HepG2 (cell line): ENCODE results near the gene CUL2. TPM values are rescaled to one million over a fixed set of nuclear protein-coding genes. Genes with fewer than 3 reads are reported as not detected.

ENCODE experiments used
- ADNP ChIP-seq: sonication (generic); formaldehyde crosslinking; IDR thresholded peaks from 2 replicates; pipeline ENCODE4 v1.4.0; 2020; ENCODE audit warnings: missing genetic modification reagents
- CEBPZ ChIP-seq: IDR thresholded peaks from 2 replicates; pipeline ENCODE4 v1.6.1; 2012; ENCODE audit warnings: low read length, improper control_type of control experiment
- GFI1 ChIP-seq: sonication (generic); formaldehyde crosslinking; IDR thresholded peaks from 2 replicates; pipeline ENCODE4 v1.5.0; 2020; ENCODE audit warnings: missing genetic modification reagents, mild to moderate bottlenecking, borderline replicate concordance
- HCFC1 ChIP-seq: fragments of 150-350 bp; IDR thresholded peaks from 2 replicates; pipeline ENCODE4 v1.6.1; 2014; ENCODE audit warnings: low read depth, low read length
- HOXD1 ChIP-seq: sonication (generic); formaldehyde crosslinking; IDR thresholded peaks from 2 replicates; pipeline ENCODE4 v1.5.0; 2020; ENCODE audit warnings: missing genetic modification reagents
- JUNB ChIP-seq: sonication (generic); formaldehyde crosslinking; IDR thresholded peaks from 2 replicates; pipeline ENCODE4 v1.8.0; 2022; ENCODE audit warnings: missing genetic modification reagents, mild to moderate bottlenecking, borderline replicate concordance
- KDM3A ChIP-seq: IDR thresholded peaks from 2 replicates; pipeline ENCODE4 v1.6.1; 2018; ENCODE audit warnings: low read depth, missing compliant biosample characterization
- MBNL3 ChIP-seq: fragments of 250-450 bp; sonication (Bioruptor Pico); conservative IDR thresholded peaks from 2 replicates; pipeline ENCODE4 v1.8.0; 2022; ENCODE audit warnings: mild to moderate bottlenecking, inconsistent platforms
- MEIS2 ChIP-seq: sonication (generic); formaldehyde crosslinking; IDR thresholded peaks from 2 replicates; pipeline ENCODE4 v1.9.0; 2021; ENCODE audit warnings: mild to moderate bottlenecking, missing genetic modification reagents
- MXI1 ChIP-seq: IDR thresholded peaks from 3 replicates; pipeline ENCODE4 v1.6.1; 2012; ENCODE audit warnings: low read depth, low read length, inconsistent platforms, borderline replicate concordance
- NBN ChIP-seq: fragments of 450-650 bp; conservative IDR thresholded peaks from 2 replicates; pipeline ENCODE4 v1.6.1; 2017
- PHF21A ChIP-seq: sonication (generic); formaldehyde crosslinking; IDR thresholded peaks from 2 replicates; pipeline ENCODE4 v1.5.0; 2020; ENCODE audit warnings: mild to moderate bottlenecking, missing genetic modification reagents
- PHF5A ChIP-seq: IDR thresholded peaks from one replicate; pipeline ENCODE4 v1.6.1; 2018; ENCODE audit warnings: low read depth, missing genetic modification reagents; ENCODE audit not compliant: unreplicated experiment
- SALL1 ChIP-seq: sonication (generic); formaldehyde crosslinking; IDR thresholded peaks from 2 replicates; pipeline ENCODE4 v1.8.0; 2022; ENCODE audit warnings: mild to moderate bottlenecking, missing genetic modification reagents
- SALL2 ChIP-seq: sonication (generic); formaldehyde crosslinking; IDR thresholded peaks from 2 replicates; pipeline ENCODE4 v1.8.1; 2023; ENCODE audit warnings: mild to moderate bottlenecking, missing genetic modification reagents, inconsistent platforms
- SMARCC2 ChIP-seq: fragments of 450-650 bp; IDR thresholded peaks from 2 replicates; pipeline ENCODE4 v1.6.1; 2017; ENCODE audit warnings: antibody characterized with exemption, mild to moderate bottlenecking
- TARDBP ChIP-seq: sonication (generic); formaldehyde crosslinking; IDR thresholded peaks from 2 replicates; pipeline ENCODE4 v1.8.0; 2022; ENCODE audit warnings: mild to moderate bottlenecking, missing genetic modification reagents
- ZNF205 ChIP-seq: IDR thresholded peaks from 2 replicates; pipeline ENCODE4 v1.6.1; 2018; ENCODE audit warnings: missing biosample characterization, missing genetic modification reagents
- ZNF446 ChIP-seq: sonication (generic); formaldehyde crosslinking; IDR thresholded peaks from 2 replicates; pipeline ENCODE4 v1.5.0; 2020; ENCODE audit warnings: mild to moderate bottlenecking, missing genetic modification reagents
- ZNF577 ChIP-seq: sonication (generic); formaldehyde crosslinking; IDR thresholded peaks from 2 replicates; pipeline ENCODE4 v1.4.0; 2020; ENCODE audit warnings: mild to moderate bottlenecking, low read depth, missing genetic modification reagents, borderline replicate concordance
- ZNF746 ChIP-seq: sonication (generic); formaldehyde crosslinking; IDR thresholded peaks from 2 replicates; pipeline ENCODE4 v1.8.0; 2022; ENCODE audit warnings: mild to moderate bottlenecking, missing genetic modification reagents
- polyA plus RNA-seq, 8 experiments: library from polyadenylated mRNA; depleted of rRNA in 3 of 8; stranded (reverse) in 7 of 8; unstranded in 1 of 8; fragments of >200 nt; fragmentation: Illumina TruSeq in 4 of 8; extraction: Trizol in 4 of 8; gene quantifications; 2 replicates each; pipeline versions ENCODE4 v1.2.1 to v1.2.3, GENCODE V29; 2011 to 2016; ENCODE audit warnings: low read depth in 4 of 8, missing spikeins in 1 of 8, mixed read lengths in 1 of 8; ENCODE audit not compliant: insufficient read depth in 1 of 8
- total RNA-seq, 5 experiments: library from RNA; depleted of rRNA; stranded (reverse); fragments of >200 nt; fragmentation: Illumina TruSeq; extraction: Trizol; gene quantifications; 2 replicates each; pipeline ENCODE4 v1.2.3, GENCODE V29; 2016; ENCODE audit warnings: low read depth in 1 of 5
- TF ChIP-seq, protein P1 (sequence below): sonication (generic); formaldehyde crosslinking; IDR thresholded peaks from 2 replicates; pipeline ENCODE4 v1.5.0; 2020; ENCODE audit warnings: mild to moderate bottlenecking, missing genetic modification reagents
- TF ChIP-seq, protein P2 (sequence below): sonication (generic); formaldehyde crosslinking; IDR thresholded peaks from 2 replicates; pipeline ENCODE4 v1.9.0; 2022; ENCODE audit warnings: missing genetic modification reagents, mild to moderate bottlenecking, borderline replicate concordance

CUL2 gene
- total and polyA plus RNA-seq, 2 of the 13 experiments (the other 11 are each of a cell fraction or from before 2014, with no cell fraction given) = 9.6 to 33.1 TPM

GRCh38 chr10:35126530-35127288 is 36.6 kb upstream of the CUL2 start, which contains the start of gene CREM (continued):
- TF ChIP-seq, protein P1, sequence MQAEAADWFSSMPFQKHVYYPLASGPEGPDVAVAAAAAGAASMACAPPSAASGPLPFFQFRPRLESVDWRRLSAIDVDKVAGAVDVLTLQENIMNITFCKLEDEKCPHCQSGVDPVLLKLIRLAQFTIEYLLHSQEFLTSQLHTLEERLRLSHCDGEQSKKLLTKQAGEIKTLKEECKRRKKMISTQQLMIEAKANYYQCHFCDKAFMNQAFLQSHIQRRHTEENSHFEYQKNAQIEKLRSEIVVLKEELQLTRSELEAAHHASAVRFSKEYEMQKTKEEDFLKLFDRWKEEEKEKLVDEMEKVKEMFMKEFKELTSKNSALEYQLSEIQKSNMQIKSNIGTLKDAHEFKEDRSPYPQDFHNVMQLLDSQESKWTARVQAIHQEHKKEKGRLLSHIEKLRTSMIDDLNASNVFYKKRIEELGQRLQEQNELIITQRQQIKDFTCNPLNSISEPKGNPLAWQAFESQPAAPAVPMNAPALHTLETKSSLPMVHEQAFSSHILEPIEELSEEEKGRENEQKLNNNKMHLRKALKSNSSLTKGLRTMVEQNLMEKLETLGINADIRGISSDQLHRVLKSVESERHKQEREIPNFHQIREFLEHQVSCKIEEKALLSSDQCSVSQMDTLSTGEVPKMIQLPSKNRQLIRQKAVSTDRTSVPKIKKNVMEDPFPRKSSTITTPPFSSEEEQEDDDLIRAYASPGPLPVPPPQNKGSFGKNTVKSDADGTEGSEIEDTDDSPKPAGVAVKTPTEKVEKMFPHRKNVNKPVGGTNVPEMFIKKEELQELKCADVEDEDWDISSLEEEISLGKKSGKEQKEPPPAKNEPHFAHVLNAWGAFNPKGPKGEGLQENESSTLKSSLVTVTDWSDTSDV (CRISPR knock-in tag) = peak; percentile 23; the same call in 1 of the 2 replicates
- no peak; the same call in none of the 2 replicates for TF ChIP-seq PHF21A
- TF ChIP-seq HCFC1 = peak; percentile 44; the same call in 1 of the 2 replicates
- TF ChIP-seq ADNP = no peak
- TF ChIP-seq ZNF577 (CRISPR knock-in tag) = 0 out of 2 replicates have a peak, but pooled peaks have one; percentile 49
- no peak for TF ChIP-seq JUNB
- TF ChIP-seq MXI1 = no peak; the same call in 2 of the 3 replicates
- TF ChIP-seq ZNF205 (CRISPR knock-in tag) = peak; percentile 8; the same call in 1 of the 2 replicates
- TF ChIP-seq ZNF746 (CRISPR knock-in tag) = peak; percentile 82
- no peak for TF ChIP-seq ZNF446
- TF ChIP-seq, protein P2, sequence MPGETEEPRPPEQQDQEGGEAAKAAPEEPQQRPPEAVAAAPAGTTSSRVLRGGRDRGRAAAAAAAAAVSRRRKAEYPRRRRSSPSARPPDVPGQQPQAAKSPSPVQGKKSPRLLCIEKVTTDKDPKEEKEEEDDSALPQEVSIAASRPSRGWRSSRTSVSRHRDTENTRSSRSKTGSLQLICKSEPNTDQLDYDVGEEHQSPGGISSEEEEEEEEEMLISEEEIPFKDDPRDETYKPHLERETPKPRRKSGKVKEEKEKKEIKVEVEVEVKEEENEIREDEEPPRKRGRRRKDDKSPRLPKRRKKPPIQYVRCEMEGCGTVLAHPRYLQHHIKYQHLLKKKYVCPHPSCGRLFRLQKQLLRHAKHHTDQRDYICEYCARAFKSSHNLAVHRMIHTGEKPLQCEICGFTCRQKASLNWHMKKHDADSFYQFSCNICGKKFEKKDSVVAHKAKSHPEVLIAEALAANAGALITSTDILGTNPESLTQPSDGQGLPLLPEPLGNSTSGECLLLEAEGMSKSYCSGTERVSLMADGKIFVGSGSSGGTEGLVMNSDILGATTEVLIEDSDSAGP (CRISPR knock-in tag) = peak; percentile 72; the same call in 1 of the 2 replicates
- no peak for TF ChIP-seq SMARCC2
- no peak for TF ChIP-seq NBN
- peak; percentile 72 for TF ChIP-seq MEIS2 (CRISPR knock-in tag)
- no peak for TF ChIP-seq TARDBP (CRISPR knock-in tag)
- peak; percentile 70 for TF ChIP-seq SALL1 (CRISPR knock-in tag)
- TF ChIP-seq HOXD1 (CRISPR knock-in tag) = 0 out of 2 replicates have a peak, but pooled peaks have one; percentile 54
- no peak; the same call in 1 of the 2 replicates for TF ChIP-seq SALL2 (CRISPR knock-in tag)
- peak; percentile 66; the same call in 1 of the 2 replicates for TF ChIP-seq GFI1 (CRISPR knock-in tag)
- no peak for TF ChIP-seq MBNL3 (CRISPR knock-in tag)
- peak; percentile 80 for TF ChIP-seq PHF5A
- peak; percentile 74; the same call in 1 of the 2 replicates for TF ChIP-seq KDM3A (CRISPR knock-in tag)
- TF ChIP-seq CEBPZ = no peak
